Raji (cell line): ENCODE data around the gene ADIPOR2.

Experiments
- POLR2A ChIP-seq: IDR thresholded peaks from 2 replicates; pipeline ENCODE4 v1.6.1; 2011; ENCODE audit warnings: low read depth, low read length, control low read depth; ENCODE audit not compliant: insufficient read depth

The ADIPOR2 gene

DNA sequence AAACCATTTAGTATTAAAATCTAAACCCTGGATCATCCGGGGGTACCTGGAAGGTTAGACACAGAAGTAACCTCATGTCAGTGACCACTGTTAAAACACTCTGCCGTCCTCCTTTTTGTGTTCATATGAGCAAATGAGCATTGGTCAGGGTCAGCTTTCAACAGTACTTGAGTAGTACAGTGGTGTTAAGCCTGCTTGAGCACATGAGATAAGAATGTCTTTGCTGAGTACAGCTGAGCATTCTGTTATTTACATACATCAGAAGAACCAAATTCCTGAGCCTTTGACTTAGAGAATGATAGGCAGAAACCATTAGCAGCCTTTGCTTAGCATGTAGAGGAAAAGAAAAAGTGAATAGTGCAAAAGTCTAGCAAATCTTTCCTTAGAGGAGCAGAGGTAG, 90.9 kb downstream of the ADIPOR2 start:
- no peak for TF ChIP-seq POLR2A

DNA sequence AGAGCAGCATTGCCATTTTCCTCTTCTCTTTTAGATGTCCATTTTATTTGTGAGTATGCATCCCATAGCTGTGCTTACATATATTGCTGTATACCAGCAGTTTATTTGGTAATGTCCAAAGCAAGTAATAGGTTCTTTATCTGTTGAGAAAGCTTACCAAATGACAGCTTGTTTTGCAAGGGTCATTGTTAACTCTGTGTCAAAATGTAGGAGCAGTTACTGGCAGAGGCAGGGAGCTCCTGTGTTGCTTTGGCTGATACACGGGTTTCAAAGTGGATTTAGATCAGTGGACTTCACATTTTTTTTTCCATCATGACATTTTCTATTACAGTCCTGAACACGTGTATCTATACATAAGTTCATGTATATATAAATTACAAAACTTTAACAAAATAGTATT, 91.3 kb downstream of the ADIPOR2 start:
- no peak for TF ChIP-seq POLR2A

DNA sequence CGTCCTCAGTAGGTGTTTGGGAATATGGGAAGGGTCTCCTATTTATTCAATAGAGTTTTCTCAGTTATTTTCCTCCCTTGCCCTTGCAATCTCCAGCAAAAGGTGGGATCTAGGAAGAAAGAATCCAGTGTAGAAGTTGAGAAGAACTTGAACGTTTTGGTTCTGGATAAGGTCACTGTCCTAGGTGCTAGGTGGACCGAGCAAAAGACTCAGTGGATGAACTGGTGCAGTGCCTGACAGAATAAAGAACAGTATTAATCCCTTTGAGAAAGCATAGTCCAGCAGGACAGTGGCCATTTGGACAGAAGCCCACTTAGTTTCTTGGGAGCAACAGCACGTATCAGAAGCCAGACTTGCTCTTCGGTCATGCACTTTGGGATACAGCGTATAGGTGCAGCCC, 96.8 kb downstream of the ADIPOR2 start:
- TF ChIP-seq POLR2A = no peak

DNA sequence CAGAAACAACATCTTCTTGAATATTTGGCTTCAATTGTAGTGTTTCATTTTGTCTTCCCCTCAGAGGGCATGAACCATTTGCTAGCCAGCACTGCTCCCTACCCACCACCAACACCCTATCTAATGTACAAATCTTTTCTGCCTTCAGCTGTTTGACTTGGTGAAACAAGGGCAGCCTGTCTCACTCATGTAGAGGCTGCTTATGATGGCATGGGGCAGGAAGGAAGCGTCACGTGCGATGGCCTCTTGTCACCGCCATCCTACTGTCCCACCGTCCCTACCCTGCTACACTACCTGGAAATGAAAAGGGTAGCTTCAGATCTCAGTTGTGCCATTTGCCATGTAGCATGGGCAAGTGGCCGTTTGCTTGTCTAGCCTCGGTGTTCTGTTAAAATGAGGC, 99.6 kb downstream of the ADIPOR2 start:
- no peak for TF ChIP-seq POLR2A

DNA sequence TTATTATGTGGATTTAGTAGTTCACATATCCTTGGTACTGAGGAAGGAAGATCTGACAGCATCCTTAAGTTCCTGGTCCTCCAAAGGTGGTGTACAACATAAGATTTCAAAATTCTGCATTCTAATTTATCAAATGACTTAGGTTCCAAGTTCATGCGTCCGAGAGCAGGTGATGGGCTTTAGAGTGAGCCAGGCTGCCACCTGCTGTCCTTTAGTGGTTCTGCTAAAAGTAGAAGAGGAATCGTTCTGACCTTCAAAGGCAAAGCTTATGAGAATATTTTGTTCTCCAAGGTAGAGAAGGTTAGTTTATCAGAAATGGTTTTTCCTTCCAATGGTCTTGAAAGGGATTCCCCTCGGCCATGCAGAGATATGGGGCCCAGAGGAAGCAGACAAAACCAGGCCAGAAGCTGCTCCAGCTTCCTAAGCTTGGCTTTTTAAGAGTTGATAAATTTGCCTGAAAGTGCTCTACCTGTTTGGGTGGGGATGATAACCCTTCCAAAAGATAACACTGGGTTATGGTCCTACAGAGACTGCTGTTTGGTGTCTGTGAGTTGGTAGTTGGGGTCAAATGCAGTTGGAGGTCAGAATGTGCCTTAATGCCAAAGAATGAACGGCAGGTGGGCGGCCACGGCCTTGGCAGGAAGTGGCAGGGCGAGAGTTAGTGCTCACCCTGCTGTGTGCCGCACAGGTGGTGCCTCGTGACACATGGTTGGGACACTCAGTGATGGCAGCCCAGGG, 100.4 kb downstream of the ADIPOR2 start:
- no peak for TF ChIP-seq POLR2A

DNA sequence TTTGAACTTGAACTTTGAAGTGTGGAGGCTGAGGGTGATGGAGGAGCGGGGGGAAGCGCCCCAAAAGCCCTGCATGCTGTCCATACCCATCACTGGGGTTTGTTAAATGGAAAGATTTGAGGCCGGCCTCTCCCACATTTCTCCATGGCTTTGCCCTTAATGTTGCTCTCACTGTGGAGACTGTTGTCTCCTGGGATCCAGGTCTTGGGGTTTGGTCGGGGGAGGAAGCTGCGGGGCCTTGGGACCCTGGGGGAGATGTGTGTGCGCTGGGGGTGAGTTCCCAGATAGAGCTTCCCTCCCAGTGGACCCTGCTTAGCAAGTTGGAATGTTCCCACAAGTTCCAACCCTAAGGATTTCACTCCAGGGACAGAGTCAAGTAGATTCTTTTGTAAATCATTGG, 101.5 kb downstream of the ADIPOR2 start:
- no peak for TF ChIP-seq POLR2A

DNA sequence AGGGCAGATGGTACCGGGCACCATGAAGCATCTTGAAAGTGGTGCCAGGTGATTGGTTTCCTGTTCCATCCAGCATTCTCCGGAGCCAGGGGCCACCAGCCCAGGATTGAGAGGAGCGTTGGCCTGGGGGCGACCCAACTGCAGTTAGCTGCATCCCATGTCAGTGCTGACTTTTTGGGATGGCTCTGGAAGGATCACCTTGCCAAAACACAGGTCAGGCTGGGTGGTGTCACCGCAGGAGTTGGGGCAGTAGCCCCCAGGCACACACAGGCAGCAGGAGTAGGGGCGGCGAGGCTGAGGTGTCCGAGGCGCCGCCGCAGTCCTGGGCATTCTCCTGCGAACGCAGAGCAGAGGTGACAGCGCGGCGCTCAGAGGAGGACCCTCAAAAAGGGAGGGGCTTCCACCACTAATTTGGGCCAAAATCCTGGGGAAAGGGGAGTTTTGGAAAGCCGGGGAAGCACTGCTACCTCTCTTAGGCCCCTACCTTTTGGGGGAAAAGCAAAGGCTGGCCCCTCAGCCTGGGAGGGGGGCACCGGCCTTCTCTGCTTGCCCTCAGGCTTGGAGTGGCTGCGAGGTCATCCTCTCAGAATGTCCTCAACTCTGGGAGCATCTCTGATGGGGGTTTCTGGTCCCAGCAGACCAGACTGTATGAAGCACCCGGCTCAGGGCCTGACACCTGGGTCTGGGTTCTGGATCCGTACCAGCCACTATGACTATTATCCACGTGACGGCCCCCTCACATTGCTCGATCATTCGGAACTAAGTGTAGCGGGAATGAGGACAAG, 102.7 kb downstream of the ADIPOR2 start:
- no peak for TF ChIP-seq POLR2A

DNA sequence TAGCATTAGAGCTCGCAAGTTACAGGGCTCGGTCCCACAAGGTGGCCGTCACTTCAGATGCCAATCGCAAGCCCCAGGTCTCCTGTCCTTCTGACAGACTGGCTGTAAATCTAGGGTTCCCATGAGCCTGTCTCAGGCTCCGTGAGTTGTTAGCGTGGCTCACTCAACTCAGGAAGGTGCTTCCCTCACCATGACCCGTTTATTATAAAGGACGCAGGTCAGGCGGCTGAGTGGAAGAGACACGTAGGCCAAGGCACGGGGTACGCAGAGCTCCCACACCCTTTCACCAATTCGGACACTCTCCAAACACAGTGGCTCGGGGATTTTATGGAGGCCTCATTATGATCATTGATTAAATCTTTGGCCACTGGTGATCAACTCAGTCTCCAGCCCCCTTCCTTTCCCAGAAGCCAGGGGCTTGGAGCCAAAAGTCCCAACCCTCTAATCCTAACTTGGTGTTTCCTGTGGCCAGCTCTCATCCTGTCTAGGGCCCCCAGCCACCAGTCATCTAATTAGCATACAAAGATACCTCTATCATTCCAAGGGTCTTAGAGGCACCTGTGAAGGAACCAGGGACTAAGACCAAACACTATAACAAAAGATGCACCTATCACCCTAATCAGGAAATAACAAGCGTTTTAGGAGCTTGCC, 103.7 kb downstream of the ADIPOR2 start:
- TF ChIP-seq POLR2A = no peak

DNA sequence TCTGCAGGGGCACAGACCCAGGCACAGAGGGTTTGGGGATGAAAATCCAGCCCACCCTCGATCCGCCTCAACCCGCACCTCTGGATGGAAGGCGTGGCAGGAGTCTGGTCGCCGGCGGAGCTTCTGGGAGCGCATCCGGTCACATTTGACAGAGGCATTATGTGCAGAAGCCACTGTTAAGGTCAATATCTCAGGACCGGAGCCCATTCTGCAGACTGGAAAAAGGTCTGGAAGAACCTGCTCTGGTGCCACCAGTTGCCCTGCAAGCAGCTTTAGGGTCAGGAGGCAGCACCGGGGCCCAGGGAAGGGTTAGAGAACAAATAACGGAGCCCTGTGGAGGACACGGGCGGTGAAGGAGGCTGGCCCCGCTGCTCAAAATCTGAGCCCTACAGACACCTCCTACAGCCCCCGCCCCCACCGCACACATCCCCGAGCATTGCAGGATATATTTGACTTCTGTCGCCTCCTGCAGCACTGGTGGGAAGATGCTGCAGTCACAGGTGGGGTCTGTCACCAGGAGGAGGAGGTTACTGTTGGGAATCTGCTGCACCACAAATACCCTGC, 104.4 kb downstream of the ADIPOR2 start:
- no peak for TF ChIP-seq POLR2A

DNA sequence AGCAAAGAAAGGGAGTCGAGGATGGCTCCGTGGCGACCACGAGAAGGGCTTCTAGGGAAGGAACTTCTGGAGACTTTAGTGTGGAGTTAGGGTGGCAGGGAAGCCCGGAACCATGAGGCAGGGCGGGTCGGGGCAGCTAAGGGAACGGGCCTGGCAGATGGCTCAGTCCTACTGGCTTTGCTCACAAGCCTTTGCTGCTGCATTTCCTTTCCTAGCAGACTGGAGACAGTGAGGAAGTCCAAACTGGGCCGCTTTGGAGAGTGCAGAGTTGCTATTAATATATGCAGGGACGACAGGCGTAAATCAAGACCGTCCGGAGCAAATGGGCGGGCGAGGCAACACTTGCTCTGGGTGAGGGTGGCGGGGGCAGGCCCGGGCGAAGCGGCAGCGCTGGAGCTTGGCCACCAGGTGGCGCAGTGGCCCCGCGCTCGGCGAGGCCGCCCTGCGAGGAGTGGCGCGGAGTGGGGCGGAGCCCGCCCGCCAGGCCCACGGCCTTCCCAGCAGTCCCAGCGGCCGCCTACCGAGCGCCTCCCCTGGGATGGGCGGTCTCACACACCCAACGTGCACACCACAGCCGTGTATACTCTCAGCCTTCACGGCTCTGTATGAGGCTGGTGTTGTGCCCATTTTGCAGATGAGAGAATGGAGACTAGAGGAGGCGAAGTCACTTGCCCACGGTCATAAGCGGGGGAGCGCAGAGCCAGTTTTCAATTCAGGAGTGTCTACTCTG, 105.1 kb downstream of the ADIPOR2 start:
- TF ChIP-seq POLR2A = peak; percentile 94

DNA sequence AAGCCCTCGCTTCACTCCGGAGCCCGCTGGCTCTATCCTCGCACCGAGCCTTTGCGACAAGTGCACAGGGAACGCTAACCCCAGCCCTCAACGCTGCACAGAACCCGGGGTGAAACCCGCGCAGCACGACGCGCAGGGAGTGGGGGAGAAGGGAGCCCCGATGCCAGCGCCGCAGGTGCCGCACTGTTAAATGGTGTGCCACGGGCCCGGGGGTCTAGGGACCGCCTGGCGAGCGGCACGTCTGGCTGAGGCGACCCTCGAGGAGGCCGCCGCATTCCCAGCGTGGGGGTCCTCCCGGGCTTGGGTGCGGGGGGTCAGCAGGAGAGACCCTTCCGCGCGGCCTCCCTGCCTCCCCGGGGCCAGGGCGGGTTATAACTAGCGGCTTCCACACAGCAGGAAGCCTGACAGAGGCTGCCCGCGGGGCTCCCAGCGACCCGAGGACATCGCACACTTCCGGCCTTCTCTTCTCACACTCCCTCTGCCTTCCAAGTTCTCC, 105.7 kb downstream of the ADIPOR2 start:
- no peak for TF ChIP-seq POLR2A

DNA sequence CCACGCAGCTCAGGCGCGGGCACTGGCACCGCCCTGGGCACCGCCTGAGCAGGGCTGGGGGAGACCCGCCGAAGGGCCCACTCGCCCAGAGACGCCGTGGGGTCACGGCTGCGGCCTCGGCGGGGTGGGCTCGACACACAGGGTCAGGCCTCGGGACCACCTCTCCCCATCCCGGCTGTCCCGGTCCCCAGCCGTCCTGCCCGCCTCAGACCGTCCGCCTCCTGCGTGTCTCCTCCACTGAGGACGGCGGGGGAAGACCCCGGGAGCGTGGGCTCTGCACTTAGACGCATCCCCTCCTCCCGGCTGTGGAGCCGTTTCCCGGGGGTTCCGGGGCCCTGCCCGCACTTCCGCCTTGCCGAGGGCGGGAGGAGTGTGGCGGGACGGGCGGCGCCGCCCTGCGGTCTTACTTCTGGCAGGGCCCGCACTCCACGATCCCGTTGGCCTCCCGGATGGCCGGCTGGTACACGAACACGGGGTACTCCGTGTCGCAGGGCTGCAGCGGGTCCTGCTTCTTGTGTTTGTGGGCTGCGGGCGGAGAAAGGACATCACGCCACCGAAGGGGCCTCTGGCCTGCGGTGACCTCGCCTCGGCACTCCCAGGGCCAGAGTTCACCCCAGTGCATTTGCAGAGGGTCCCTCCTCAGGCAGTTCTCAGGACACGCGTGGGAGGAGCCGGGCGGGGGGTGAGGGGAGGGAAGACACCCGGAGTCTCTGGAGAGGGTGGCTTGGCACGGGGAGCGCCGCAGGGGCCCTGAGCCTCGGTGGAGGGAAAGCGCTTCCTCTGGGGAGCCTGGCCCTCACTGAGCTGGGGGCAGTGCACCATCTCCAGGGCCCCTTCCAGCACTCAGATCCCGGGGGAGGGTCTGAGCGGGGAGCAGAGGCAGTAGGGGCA, 106.4 kb downstream of the ADIPOR2 start:
- no peak for TF ChIP-seq POLR2A

DNA sequence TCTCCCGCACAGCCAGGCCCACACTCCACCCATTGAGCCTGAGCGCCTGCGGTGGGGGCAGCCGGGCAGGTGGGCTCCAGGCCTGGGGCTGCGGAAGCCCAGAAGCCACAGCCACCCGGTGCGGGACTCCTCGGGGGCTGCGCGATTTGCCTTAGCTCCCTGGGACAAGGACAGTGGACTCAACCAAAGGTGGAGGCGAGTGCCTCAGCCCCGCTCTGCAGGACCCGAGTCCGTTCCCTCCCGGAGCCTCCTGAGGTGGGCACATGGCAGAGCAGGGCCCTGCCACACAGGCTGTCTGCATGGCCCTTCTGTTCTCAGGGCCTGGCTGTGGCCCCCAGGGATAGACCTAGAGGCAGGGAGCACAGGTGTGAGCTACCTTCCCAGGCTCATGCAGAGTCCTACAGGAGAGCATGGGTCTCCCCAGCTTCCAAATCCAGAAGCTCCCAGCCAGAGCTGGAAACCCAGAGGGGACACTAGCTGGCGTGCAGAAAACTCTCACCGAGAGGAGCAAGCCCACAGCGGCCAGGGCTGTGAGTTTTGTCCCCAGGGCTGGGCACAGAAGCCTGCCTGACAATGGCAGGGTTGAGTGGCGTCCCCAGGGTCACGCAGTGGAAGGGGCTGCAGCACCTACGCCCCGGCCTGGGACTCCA, 107.2 kb downstream of the ADIPOR2 start:
- no peak for TF ChIP-seq POLR2A
